SK-N-SH (cell line): ENCODE measurements around the gene ZNF683. TPM values are rescaled to one million over a fixed set of nuclear protein-coding genes. Genes with fewer than 3 reads are reported as not detected.

Experiments
- CTCF ChIA-PET: fragments of 300-600, 350-600 bp; formaldehyde crosslinking; extraction: SDS; loops from one replicate; lab custom pipeline; 2021; lab: Yijun Ruan, JAX
- POLR2A ChIA-PET: fragments of 350-600 bp; sonication (Branson Sonifier 250); formaldehyde crosslinking; extraction: SDS; loops from one replicate; lab custom pipeline; 2020; ENCODE audit warnings: antibody characterized with exemption, inconsistent platforms; lab: Yijun Ruan, JAX
- DNase-seq: peaks from one replicate; pipeline ENCODE4 v3.0.0; 2012
- H2AFZ ChIP-seq: fragments of 200-600 bp; sonication (generic); 2 replicates; pipeline ENCODE4 v1.8.1; 2016; ENCODE audit warnings: antibody characterized with exemption, mild to moderate bottlenecking, low read depth
- H3F3A ChIP-seq: fragments of 200-600 bp; sonication (generic); replicated peaks from 2 replicates; pipeline ENCODE3; 2016; ENCODE audit warnings: antibody characterized with exemption, mild to moderate bottlenecking; ENCODE audit not compliant: insufficient read depth
- H3K27ac ChIP-seq, 2 experiments: fragments of 200-500 bp in 1 of 2; fragments of 200-600 bp in 1 of 2; sonication (Bioruptor generic) in 1 of 2; sonication (generic), shearing (Covaris generic) in 1 of 2; 2 replicates each; pipeline versions ENCODE4 v1.5.1 to v1.6.1; 2014 to 2016; ENCODE audit warnings: low read depth in 2 of 2, inconsistent platforms in 1 of 2, low read length in 1 of 2, mild to moderate bottlenecking in 1 of 2, mixed read lengths in 1 of 2
- H3K27me3 ChIP-seq: fragments of 200-600 bp; sonication (generic), shearing (Covaris generic); 2 replicates; pipeline ENCODE4 v1.6.1; 2016; ENCODE audit warnings: mixed run types; ENCODE audit not compliant: insufficient read depth
- H3K36me3 ChIP-seq, 2 experiments: fragments of 200-500 bp in 1 of 2; fragments of 200-600 bp in 1 of 2; sonication (Bioruptor generic) in 1 of 2; sonication (generic) in 1 of 2; replicated peaks in 1 of 2; 2 replicates each; pipeline versions ENCODE3 to v1.5.1; 2014 to 2016; ENCODE audit warnings: low read length in 1 of 2, mild to moderate bottlenecking in 1 of 2; ENCODE audit not compliant: insufficient read depth in 2 of 2, control insufficient read depth in 1 of 2
- H3K4me1 ChIP-seq, 2 experiments: fragments of 200-500 bp in 1 of 2; fragments of 200-600 bp in 1 of 2; sonication (Bioruptor generic) in 1 of 2; sonication (generic), shearing (Covaris generic) in 1 of 2; 2 replicates each; pipeline versions ENCODE4 v1.5.1 to v1.6.1; 2014 to 2016; ENCODE audit warnings: low read depth in 1 of 2, low read length in 1 of 2, mixed run types in 1 of 2; ENCODE audit not compliant: insufficient read depth in 2 of 2, control insufficient read depth in 1 of 2
- H3K4me2 ChIP-seq: fragments of 200-600 bp; sonication (generic), shearing (Covaris generic); 2 replicates; pipeline ENCODE4 v1.6.1; 2017; ENCODE audit warnings: mixed run types
- H3K4me3 ChIP-seq, 2 experiments: fragments of 200-500 bp in 1 of 2; fragments of 200-600 bp in 1 of 2; sonication (Bioruptor generic) in 1 of 2; sonication (generic), shearing (Covaris generic) in 1 of 2; 2 replicates each; pipeline versions ENCODE4 v1.5.1 to v1.8.1; 2014 to 2016; ENCODE audit warnings: low read depth in 2 of 2, inconsistent platforms in 1 of 2, low read length in 1 of 2, mild to moderate bottlenecking in 1 of 2, mixed read lengths in 1 of 2, moderate library complexity in 1 of 2
- H3K79me2 ChIP-seq: fragments of 200-600 bp; sonication (generic); 2 replicates; pipeline ENCODE4 v1.8.1; 2017; ENCODE audit warnings: mild to moderate bottlenecking; ENCODE audit not compliant: insufficient read depth
- H3K9ac ChIP-seq: fragments of 200-600 bp; sonication (generic); 2 replicates; pipeline ENCODE4 v1.6.1; 2017; ENCODE audit warnings: mixed run types
- H3K9me2 ChIP-seq: fragments of 200-600 bp; sonication (generic); 2 replicates; pipeline ENCODE4 v1.6.1; 2017; ENCODE audit warnings: mixed run types
- H3K9me3 ChIP-seq: fragments of 200-600 bp; sonication (generic); 2 replicates; pipeline ENCODE4 v1.6.1; 2017; ENCODE audit warnings: mixed run types, mild to moderate bottlenecking, moderate library complexity
- H4K20me1 ChIP-seq: fragments of 200-600 bp; sonication (generic); 2 replicates; pipeline ENCODE4 v1.6.1; 2017; ENCODE audit warnings: mild to moderate bottlenecking, mixed run types; ENCODE audit not compliant: insufficient read depth
- ELF1 ChIP-seq: IDR thresholded peaks from 2 replicates; pipeline ENCODE4 v1.4.0; 2012
- FOSL2 ChIP-seq: IDR thresholded peaks from 2 replicates; pipeline ENCODE4 v1.4.0; 2012; ENCODE audit warnings: low read depth, mild to moderate bottlenecking, moderate library complexity, borderline replicate concordance
- FOXM1 ChIP-seq: IDR thresholded peaks from 2 replicates; pipeline ENCODE4 v1.4.0; 2012; ENCODE audit warnings: low read depth, mild to moderate bottlenecking
- JUND ChIP-seq: IDR thresholded peaks from 2 replicates; pipeline ENCODE4 v1.4.0; 2012
- MAX ChIP-seq: IDR thresholded peaks from 2 replicates; pipeline ENCODE4 v1.4.0; 2012; ENCODE audit warnings: low read depth
- POLR2AphosphoS5 ChIP-seq: IDR thresholded peaks from 2 replicates; pipeline ENCODE4 v1.6.1; 2012; ENCODE audit warnings: low read depth, low read length
- REST ChIP-seq: IDR thresholded peaks from 2 replicates; pipeline ENCODE4 v1.6.1; 2012; ENCODE audit warnings: mild to moderate bottlenecking, low read depth, low read length, moderate library complexity
- RFX5 ChIP-seq: IDR thresholded peaks from 2 replicates; pipeline ENCODE4 v1.6.1; 2012; ENCODE audit warnings: mild to moderate bottlenecking, improper control_type of control experiment, low read length
- RXRA ChIP-seq: IDR thresholded peaks from 2 replicates; pipeline ENCODE4 v1.4.0; 2012; ENCODE audit warnings: low read depth, mild to moderate bottlenecking, borderline replicate concordance
- SIN3A ChIP-seq: IDR thresholded peaks from 2 replicates; pipeline ENCODE4 v1.6.1; 2012; ENCODE audit warnings: low read depth, mild to moderate bottlenecking, low read length, moderate library complexity, borderline replicate concordance
- TEAD4 ChIP-seq: IDR thresholded peaks from 2 replicates; pipeline ENCODE4 v1.4.0; 2012; ENCODE audit warnings: mild to moderate bottlenecking, borderline replicate concordance; ENCODE audit not compliant: insufficient read depth
- YY1 ChIP-seq: IDR thresholded peaks from 2 replicates; pipeline ENCODE4 v1.4.0; 2012; ENCODE audit warnings: low read depth, mild to moderate bottlenecking
- WGBS: methylation state at CpG from one replicate; pipeline ENCODE4 v1.1.6; 2017; ENCODE audit warnings: low lambda C conversion rate; 5-methylcytosine and 5-hydroxymethylcytosine counted together
- polyA plus RNA-seq, 3 experiments: library from polyadenylated mRNA; depleted of rRNA; stranded (reverse); fragments of >200 nt; gene quantifications; 2 replicates each; pipeline ENCODE4 v1.2.3, GENCODE V29; 2012

Gene ZNF683
- polyA plus RNA-seq, 1 of the 3 experiments (the other 2 are of a cell fraction) = not detected

- no peaks in the 10 kb centered on the region for H3K9me2 ChIP-seq
- 76% methylated on average over 12 of the region's 12 CpGs for WGBS
- no peaks in the 10 kb centered on the region for H3K79me2 ChIP-seq
- DNase-seq = no peak
- H3K4me1 ChIP-seq = peaks cover 0 to 7% of the 10 kb centered on the region in 2 experiments; a peak in 1 of 4 replicates
- H3F3A ChIP-seq = peaks cover 7% of the 10 kb centered on the region
- no peaks in the 10 kb centered on the region for H4K20me1 ChIP-seq
- no peak overlapping the region for H2AFZ ChIP-seq
- TF ChIP-seq RXRA (no peak), YY1 (no peak), POLR2AphosphoS5 (no peak), MAX (0 out of 2 replicates have a peak, but pooled peaks have one; percentile 42), SIN3A (peak; percentile 95; the same call in 1 of the 2 replicates), JUND (no peak), REST (peak; percentile 100), ELF1 (no peak), FOXM1 (no peak), TEAD4 (no peak)
- POLR2A ChIA-PET = no interaction called here
- H3K9me3 ChIP-seq = no peaks in the 10 kb centered on the region
- no peak overlapping the region for H3K9ac ChIP-seq
- no peak overlapping the region for H3K4me2 ChIP-seq
- no peak overlapping the region for H3K4me3 ChIP-seq
- H3K36me3 ChIP-seq = no peaks in the 10 kb centered on the region
- CTCF ChIA-PET = interaction anchor here (1.4 kb wide), 1 partner anchor 9 kb away, joined by 4 read pairs; no protein-coding TSS in a partner anchor
- peaks cover 5% of the 10 kb centered on the region; the same call in 1 of the 2 replicates for H3K27me3 ChIP-seq
- no peak overlapping the region for H3K27ac ChIP-seq
These were observed 36.1 kb upstream of the ZNF683 start for GRCh38 chr1:26408604-26409003.

- H3K4me3 ChIP-seq = peak overlapping the region in 1 of 2 experiments; percentile 23; a peak in 1 of 4 replicates
- peak overlapping the region; percentile 63; the same call in 1 of the 2 replicates for H3K4me2 ChIP-seq
- H3K4me1 ChIP-seq = peaks cover 0 to 7% of the 10 kb centered on the region in 2 experiments; a peak in 1 of 4 replicates
- no peaks in the 10 kb centered on the region for H3K27me3 ChIP-seq
- ChIA-PET CTCF (interaction anchor here (0.9 to 3.6 kb wide), 7 partner anchors 10 to 404 kb away, joined by 3 to 34 read pairs (median 3); no protein-coding TSS in a partner anchor), POLR2A (interaction anchor here (1.1 kb wide), 1 partner anchor 17 kb away, joined by 3 read pairs; no protein-coding TSS in a partner anchor)
- TF ChIP-seq RFX5 (no peak), FOSL2 (0 out of 2 replicates have a peak, but pooled peaks have one; percentile 20)
- peaks cover 7% of the 10 kb centered on the region for H3F3A ChIP-seq
- no peaks in the 10 kb centered on the region for H3K9me2 ChIP-seq
- DNase-seq = no peak
- peak overlapping the region in 1 of 2 experiments; percentile 49; a peak in 2 of 4 replicates for H3K27ac ChIP-seq
- WGBS = 47% methylated on average over 7 of the region's 7 CpGs
- no peaks in the 10 kb centered on the region for H3K36me3 ChIP-seq
- no peaks in the 10 kb centered on the region for H3K79me2 ChIP-seq
- H3K9ac ChIP-seq = no peak overlapping the region
- no peaks in the 10 kb centered on the region for H4K20me1 ChIP-seq
- no peaks in the 10 kb centered on the region for H3K9me3 ChIP-seq
- no peak overlapping the region for H2AFZ ChIP-seq
These were observed 32.8 kb upstream of the ZNF683 start for GRCh38 chr1:26405281-26405915.
